MM.1S (cell line): Measurements from ENCODE around the gene SERPINE2.

Source experiments
- DNase-seq: peaks from one replicate; pipeline ENCODE4 v3.0.0-alpha.2; 2015
- H2AFZ ChIP-seq: fragments of 300-600 bp; sonication (generic); 2 replicates; pipeline ENCODE4 v1.6.0; 2016; ENCODE audit warnings: antibody characterized with exemption, low read length
- H3F3A ChIP-seq: fragments of 300-600 bp; sonication (generic); 2 replicates; pipeline ENCODE4 v1.6.1; 2016; ENCODE audit warnings: mild to moderate bottlenecking, antibody characterized with exemption, low read length, moderate library complexity, mixed read lengths; ENCODE audit not compliant: insufficient read depth
- H3K27ac ChIP-seq: fragments of 300-600 bp; sonication (generic); 2 replicates; pipeline ENCODE4 v1.5.1; 2016; ENCODE audit warnings: mild to moderate bottlenecking, low read length
- H3K27me3 ChIP-seq: fragments of 300-600 bp; sonication (generic); replicated peaks from 2 replicates; pipeline ENCODE4 v1.6.0; 2016; ENCODE audit warnings: low read length; ENCODE audit not compliant: insufficient read depth
- H3K36me3 ChIP-seq: fragments of 300-600 bp; sonication (generic); replicated peaks from 2 replicates; pipeline ENCODE4 v1.6.1; 2016; ENCODE audit warnings: mild to moderate bottlenecking, low read length, mixed read lengths; ENCODE audit not compliant: insufficient read depth
- H3K4me1 ChIP-seq: fragments of 300-600 bp; sonication (generic); 2 replicates; pipeline ENCODE4 v1.6.1; 2016; ENCODE audit warnings: low read length, mixed read lengths
- H3K4me2 ChIP-seq: fragments of 300-600 bp; sonication (generic); 2 replicates; pipeline ENCODE4 v1.6.0; 2016; ENCODE audit warnings: low read depth, low read length
- H3K4me3 ChIP-seq: fragments of 300-600 bp; sonication (generic); 2 replicates; pipeline ENCODE4 v1.5.1; 2016; ENCODE audit warnings: low read length, mixed read lengths
- H3K79me2 ChIP-seq: fragments of 300-600 bp; sonication (generic); 2 replicates; pipeline ENCODE4 v1.6.1; 2016; ENCODE audit warnings: mixed run types, low read length, mixed read lengths
- H3K9ac ChIP-seq: fragments of 300-600 bp; sonication (generic); 2 replicates; pipeline ENCODE4 v1.6.1; 2016; ENCODE audit warnings: low read length, mixed read lengths
- H3K9me2 ChIP-seq: fragments of 300-600 bp; sonication (generic); replicated peaks from 2 replicates; pipeline ENCODE4 v1.6.1; 2016; ENCODE audit warnings: mild to moderate bottlenecking, low read length, mixed read lengths; ENCODE audit not compliant: insufficient read depth
- H3K9me3 ChIP-seq: fragments of 300-600 bp; sonication (generic); replicated peaks from 2 replicates; pipeline ENCODE4 v1.6.1; 2016; ENCODE audit warnings: mild to moderate bottlenecking, low read length, mixed read lengths; ENCODE audit not compliant: insufficient read depth
- H4K20me1 ChIP-seq: fragments of 300-600 bp; sonication (generic); 2 replicates; pipeline ENCODE4 v1.6.1; 2016; ENCODE audit warnings: mild to moderate bottlenecking, low read length, moderate library complexity, mixed read lengths; ENCODE audit not compliant: insufficient read depth
- EZH2 ChIP-seq: fragments of 300-600 bp; sonication (generic); optimal IDR thresholded peaks from 2 replicates; pipeline ENCODE3; 2017; ENCODE audit warnings: low read depth, mild to moderate bottlenecking, antibody characterized with exemption, low read length, mixed read lengths
- EZH2phosphoT487 ChIP-seq: fragments of 300-600 bp; sonication (generic); IDR thresholded peaks from 2 replicates; pipeline ENCODE4 v1.6.1; 2018; ENCODE audit warnings: antibody characterized with exemption, low read length
- TF ChIP-seq, protein P1 (sequence below): fragments of 300-600 bp; sonication (generic); IDR thresholded peaks from 2 replicates; pipeline ENCODE4 v1.5.1; 2016; ENCODE audit warnings: antibody characterized with exemption, low read length, mixed read lengths

The SERPINE2 gene

DNA sequence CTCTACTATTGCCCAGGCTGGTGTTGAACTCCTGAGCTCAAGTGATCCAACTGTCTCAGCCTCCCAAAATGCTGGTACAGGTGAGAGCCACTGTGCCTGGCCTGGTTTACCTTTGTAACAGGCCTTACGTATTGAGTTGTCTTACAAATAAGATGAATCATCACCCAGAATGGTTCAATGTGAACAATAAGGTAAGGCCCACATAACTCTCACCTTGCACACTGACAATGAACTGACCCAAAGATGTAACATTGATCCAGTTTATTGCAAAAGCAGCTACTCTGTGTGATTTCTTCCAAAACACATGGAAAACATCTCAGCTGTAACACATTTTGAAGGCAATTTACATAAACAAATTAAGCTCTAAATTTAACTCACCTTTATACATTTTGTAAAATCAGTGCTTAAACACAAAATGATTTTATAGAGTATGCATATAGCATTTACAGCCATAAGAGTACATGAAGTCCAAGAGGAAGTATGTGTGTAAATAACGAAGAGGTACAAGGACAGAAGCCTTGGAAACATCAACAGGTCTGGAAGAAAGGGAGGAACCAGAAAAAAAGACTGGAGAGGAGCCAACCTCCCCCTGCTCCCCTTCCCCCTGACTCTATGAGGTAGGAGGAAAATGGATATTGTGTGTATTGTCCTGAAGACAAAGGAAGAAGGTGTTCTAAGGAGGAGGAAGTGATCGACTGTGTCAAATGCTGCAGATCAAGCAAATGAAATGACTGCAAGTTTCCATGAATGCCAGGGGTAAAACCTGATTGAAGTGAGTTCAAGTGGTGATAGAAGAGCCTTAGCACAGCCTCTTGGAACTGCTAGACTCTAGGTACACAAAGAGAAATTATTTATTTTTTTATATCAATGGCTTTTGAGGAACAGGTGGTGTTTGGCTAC lies 88.4 kb downstream of the SERPINE2 start:
- TF ChIP-seq, protein P1, sequence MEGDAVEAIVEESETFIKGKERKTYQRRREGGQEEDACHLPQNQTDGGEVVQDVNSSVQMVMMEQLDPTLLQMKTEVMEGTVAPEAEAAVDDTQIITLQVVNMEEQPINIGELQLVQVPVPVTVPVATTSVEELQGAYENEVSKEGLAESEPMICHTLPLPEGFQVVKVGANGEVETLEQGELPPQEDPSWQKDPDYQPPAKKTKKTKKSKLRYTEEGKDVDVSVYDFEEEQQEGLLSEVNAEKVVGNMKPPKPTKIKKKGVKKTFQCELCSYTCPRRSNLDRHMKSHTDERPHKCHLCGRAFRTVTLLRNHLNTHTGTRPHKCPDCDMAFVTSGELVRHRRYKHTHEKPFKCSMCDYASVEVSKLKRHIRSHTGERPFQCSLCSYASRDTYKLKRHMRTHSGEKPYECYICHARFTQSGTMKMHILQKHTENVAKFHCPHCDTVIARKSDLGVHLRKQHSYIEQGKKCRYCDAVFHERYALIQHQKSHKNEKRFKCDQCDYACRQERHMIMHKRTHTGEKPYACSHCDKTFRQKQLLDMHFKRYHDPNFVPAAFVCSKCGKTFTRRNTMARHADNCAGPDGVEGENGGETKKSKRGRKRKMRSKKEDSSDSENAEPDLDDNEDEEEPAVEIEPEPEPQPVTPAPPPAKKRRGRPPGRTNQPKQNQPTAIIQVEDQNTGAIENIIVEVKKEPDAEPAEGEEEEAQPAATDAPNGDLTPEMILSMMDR: no peak
- TF ChIP-seq EZH2 (no peak), EZH2phosphoT487 (no peak)
- Histone ChIP-seq H3K9ac (no peak overlapping the region), H2AFZ (no peak overlapping the region), H3K4me1 (peaks cover 12% of the 10 kb centered on the region), H3K27me3 (no peaks in the 10 kb centered on the region), H4K20me1 (no peaks in the 10 kb centered on the region), H3K27ac (no peak overlapping the region), H3K36me3 (no peaks in the 10 kb centered on the region), H3K9me3 (no peaks in the 10 kb centered on the region), H3K4me3 (no peak overlapping the region), H3K9me2 (no peaks in the 10 kb centered on the region), H3F3A (peaks cover 8% of the 10 kb centered on the region), H3K4me2 (no peak overlapping the region), H3K79me2 (no peaks in the 10 kb centered on the region)
- no peak for DNase-seq

DNA sequence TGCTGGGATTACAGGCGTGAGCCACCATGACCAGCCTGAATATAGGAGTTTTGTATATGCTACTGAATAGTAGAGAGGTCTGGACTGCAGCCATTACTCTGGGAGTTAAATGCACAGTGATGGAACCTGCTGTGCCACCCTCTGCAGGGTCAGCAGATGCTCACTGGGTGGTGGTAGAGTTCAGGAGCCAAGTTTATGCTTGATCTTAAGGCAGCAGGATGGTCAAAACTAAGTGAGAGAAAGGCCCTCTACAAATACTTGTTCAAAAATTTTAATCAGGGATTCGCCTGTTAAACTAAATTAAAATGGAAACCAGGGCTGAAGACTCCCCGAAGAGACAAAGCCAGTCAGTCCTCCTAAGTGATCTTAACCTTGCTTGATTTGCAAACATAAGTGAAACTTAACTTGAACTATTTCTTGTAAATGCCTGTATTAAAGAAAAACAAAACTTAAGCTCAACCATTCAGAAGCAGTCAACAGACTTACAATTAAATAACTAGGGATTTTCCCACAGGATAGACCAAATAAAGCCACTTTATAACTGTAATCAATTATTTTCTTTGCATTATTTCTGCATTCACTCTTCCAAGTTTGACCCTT lies 89.7 kb downstream of the SERPINE2 start:
- peaks cover 8% of the 10 kb centered on the region for H3F3A ChIP-seq
- peaks cover 12% of the 10 kb centered on the region for H3K4me1 ChIP-seq
- no peak for DNase-seq
- H3K36me3 ChIP-seq: no peaks in the 10 kb centered on the region
- H3K4me2 ChIP-seq: no peak overlapping the region
- H3K27me3 ChIP-seq: no peaks in the 10 kb centered on the region
- peaks cover 8% of the 10 kb centered on the region for H3K79me2 ChIP-seq
- H3K4me3 ChIP-seq: no peak overlapping the region
- no peak overlapping the region for H2AFZ ChIP-seq
- TF ChIP-seq EZH2: no peak
- TF ChIP-seq, protein P1: peak; percentile 24; the same call in 1 of the 2 replicates
- no peak overlapping the region for H3K9ac ChIP-seq
- no peak overlapping the region for H3K27ac ChIP-seq
- H3K9me3 ChIP-seq: no peaks in the 10 kb centered on the region
- no peaks in the 10 kb centered on the region for H3K9me2 ChIP-seq
- H4K20me1 ChIP-seq: no peaks in the 10 kb centered on the region

DNA sequence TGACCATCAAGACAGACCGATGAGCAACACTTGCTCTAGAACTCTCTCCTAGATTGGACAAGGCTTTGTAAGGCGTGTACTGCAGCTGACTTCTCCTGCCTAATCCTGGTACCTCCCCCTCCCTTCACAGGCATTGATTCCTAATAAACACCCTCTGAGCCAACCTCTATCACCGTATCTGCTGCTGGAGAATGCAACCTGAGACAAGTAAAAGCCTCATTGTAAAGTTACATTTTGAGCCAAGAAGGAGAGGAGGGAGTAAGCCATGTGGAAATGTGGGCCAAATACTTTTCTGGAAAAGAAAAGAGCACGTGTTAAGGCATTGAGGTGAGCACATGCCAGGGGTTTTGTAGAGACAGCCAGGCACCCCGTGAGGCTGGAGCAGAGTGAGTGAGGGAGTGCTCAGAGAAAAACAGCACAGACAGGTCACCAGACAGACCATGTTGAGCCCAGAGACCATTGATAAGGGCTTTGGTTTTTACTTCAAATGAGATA lies 91.3 kb downstream of the SERPINE2 start:
- TF ChIP-seq EZH2phosphoT487 (no peak), EZH2 (no peak)
- TF ChIP-seq, protein P1: no peak
- Histone ChIP-seq H3K36me3 (no peaks in the 10 kb centered on the region), H3K9ac (no peak overlapping the region), H3K27me3 (no peaks in the 10 kb centered on the region), H3K4me1 (peaks cover 10% of the 10 kb centered on the region), H3K9me3 (no peaks in the 10 kb centered on the region), H3K9me2 (no peaks in the 10 kb centered on the region), H3K27ac (no peak overlapping the region), H4K20me1 (no peaks in the 10 kb centered on the region), H3K79me2 (peaks cover 21% of the 10 kb centered on the region), H3F3A (peaks cover 8% of the 10 kb centered on the region), H2AFZ (no peak overlapping the region), H3K4me2 (no peak overlapping the region), H3K4me3 (no peak overlapping the region)
- DNase-seq: no peak
